Fibroblast of pulmonary artery (primary cell): Measurements from ENCODE around the gene SCYGR4.
"Not testable (repeated sequence)": the region's sequence is repeated elsewhere in the genome, so short reads cannot be mapped to it uniquely, and the experiment has no call there.

Source experiments
- DNase-seq: peaks from one replicate; pipeline ENCODE4 v3.0.0-alpha.2; 2010; ENCODE audit warnings: low read depth
- H3K4me3 ChIP-seq: replicated peaks from 2 replicates; pipeline ENCODE4 v1.5.1; 2011; ENCODE audit warnings: low read depth, mild to moderate bottlenecking, control low read depth, low read length, moderate library complexity
- CTCF ChIP-seq: IDR thresholded peaks from 2 replicates; pipeline ENCODE4 v1.5.1; 2011; ENCODE audit warnings: mild to moderate bottlenecking, control low read depth, low read length, inconsistent platforms; ENCODE audit errors: missing control alignments

The SCYGR4 gene

GRCh38 chr2:227597998-227598397 lies 19.3 kb upstream of the SCYGR4 start:
- no peak for DNase-seq
- H3K4me3 ChIP-seq, result no peak overlapping the region
- TF ChIP-seq CTCF, result no peak

- H3K4me3 ChIP-seq, DNase-seq: not testable (repeated sequence)
These were observed 18.3 kb upstream of the SCYGR4 start, which contains the start of gene SCYGR2 for GRCh38 chr2:227598835-227599503. TSS of gene SCYGR2 (plus strand) at chr2:227598893. CDS start at chr2:227598893, 0 bp downstream.

- DNase-seq, result no peak
- no peak overlapping the region for H3K4me3 ChIP-seq
- TF ChIP-seq CTCF, result no peak
These were observed 14.9 kb upstream of the SCYGR4 start for GRCh38 chr2:227602358-227602757.

GRCh38 chr2:227606476-227606875 lies 10.8 kb upstream of the SCYGR4 start:
- peak; percentile 56 for DNase-seq
- no peak for TF ChIP-seq CTCF
- H3K4me3 ChIP-seq, result no peak overlapping the region

- no peak for DNase-seq
- TF ChIP-seq CTCF, result no peak
- H3K4me3 ChIP-seq, result no peak overlapping the region
These were observed 9.4 kb upstream of the SCYGR4 start for GRCh38 chr2:227607941-227608340.

- no peak for DNase-seq
- TF ChIP-seq CTCF, result no peak
- no peak overlapping the region for H3K4me3 ChIP-seq
These were observed 8.5 kb upstream of the SCYGR4 start for GRCh38 chr2:227608561-227609338.

GRCh38 chr2:227610123-227610522 lies 7.2 kb upstream of the SCYGR4 start:
- TF ChIP-seq CTCF, result no peak
- no peak for DNase-seq
- H3K4me3 ChIP-seq, result no peak overlapping the region
